ENCODE data around the gene PODXL2. TPM values are rescaled to one million over a fixed set of nuclear protein-coding genes. Genes with fewer than 3 reads are reported as not detected.
A peak's percentile ranks its signal among the peaks of the same experiment; 100 is the strongest.

The PODXL2 gene
- polyA plus RNA-seq, 1 donor (not counting 4 experiments of a cell fraction or from before 2014, with no cell fraction given): 1.6 TPM

DNA sequence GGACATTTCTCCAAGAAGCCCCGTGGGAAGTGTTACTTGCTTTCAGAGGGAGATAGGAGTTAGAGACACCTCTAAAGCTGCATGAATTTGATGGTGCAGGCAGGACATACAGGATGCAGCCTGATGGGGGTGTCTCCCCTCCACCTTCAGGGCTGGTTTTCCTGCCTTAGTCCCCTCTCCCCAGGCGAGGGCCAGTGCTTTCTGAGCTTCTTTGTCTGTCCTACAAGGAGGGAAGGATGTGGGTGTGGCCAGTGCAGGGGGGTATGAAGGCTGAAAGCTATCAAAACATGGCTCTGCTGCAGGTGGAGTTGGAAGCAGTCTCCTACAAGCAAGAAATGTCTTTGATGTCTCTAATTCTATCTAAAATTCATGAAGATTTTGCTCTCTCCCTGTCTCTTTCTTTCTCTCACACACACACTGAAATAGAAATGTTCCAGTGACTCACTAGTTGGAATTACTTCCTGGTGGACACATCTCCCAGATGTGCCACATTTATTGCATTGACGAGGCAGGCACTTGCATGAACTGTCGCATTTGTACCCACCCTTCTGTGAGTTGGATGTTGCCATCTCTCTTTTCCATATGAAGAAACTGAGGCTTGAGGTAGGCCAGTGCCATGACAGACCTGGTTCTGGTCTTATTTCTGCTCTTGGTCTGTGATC is 13.9 kb upstream of the PODXL2 start:
- Histone ChIP-seq H3K79me2 (ENCODE audit: control insufficient read depth, insufficient read depth, low read length) (no peaks in the 10 kb centered on the region), H2AFZ (ENCODE audit: control insufficient read depth, low read length) (no peak overlapping the region), H3K36me3 (ENCODE audit: control insufficient read depth in 2 of 2, extremely low read depth in 1 of 2, insufficient read depth in 2 of 2, low read length in 2 of 2) (peaks cover 2 to 29% of the 10 kb centered on the region in 2 experiments), H3K27ac (ENCODE audit: control insufficient read depth, insufficient read depth, low read length) (no peak overlapping the region), H3K27me3 (ENCODE audit: control insufficient read depth, extremely low read depth, insufficient read depth, low read length) (no peaks in the 10 kb centered on the region), H3K9me1 (ENCODE audit: control insufficient read depth, extremely low read depth, insufficient read depth, low read length) (no peaks in the 10 kb centered on the region), H4K20me1 (ENCODE audit: control insufficient read depth, extremely low read depth, insufficient read depth, low read length) (no peaks in the 10 kb centered on the region), H3K9ac (ENCODE audit: control insufficient read depth, extremely low read depth, insufficient read depth, low read length) (no peak overlapping the region), H3K4me2 (ENCODE audit: control insufficient read depth, extremely low read depth, insufficient read depth, low read depth, low read length) (no peak overlapping the region), H3K9me3 (ENCODE audit: control insufficient read depth, low read depth, low read length) (no peaks in the 10 kb centered on the region), H3K4me3 (ENCODE audit: control insufficient read depth in 2 of 3, extremely low read depth in 1 of 3, insufficient read depth in 2 of 3, low read depth in 1 of 3, low read length in 3 of 3) (no peak overlapping the region), H3K4me1 (ENCODE audit: control insufficient read depth, extremely low read depth, insufficient read depth, low read length) (no peaks in the 10 kb centered on the region)
- TF ChIP-seq EZH2 (IDR thresholded peaks at IDR 0.05; ENCODE audit: low read length): no peak
- no peak for TF ChIP-seq CTCF (optimal IDR thresholded peaks at IDR 0.05 in 1 of 3, IDR thresholded peaks at IDR 0.05 in 1 of 3, conservative IDR thresholded peaks at IDR 0.05 in 1 of 3; ENCODE audit: extremely low read depth in 1 of 3, insufficient read depth in 2 of 3, low read length in 3 of 3)
- dilution Hi-C loops (cut with MboI; ENCODE audit: extremely low pct_ligation_motif_present, low sequenced_read_pairs): no loop called here
- DNase-seq (ENCODE audit: low read depth, low spot score): no peak
- no peak for FAIRE-seq

DNA sequence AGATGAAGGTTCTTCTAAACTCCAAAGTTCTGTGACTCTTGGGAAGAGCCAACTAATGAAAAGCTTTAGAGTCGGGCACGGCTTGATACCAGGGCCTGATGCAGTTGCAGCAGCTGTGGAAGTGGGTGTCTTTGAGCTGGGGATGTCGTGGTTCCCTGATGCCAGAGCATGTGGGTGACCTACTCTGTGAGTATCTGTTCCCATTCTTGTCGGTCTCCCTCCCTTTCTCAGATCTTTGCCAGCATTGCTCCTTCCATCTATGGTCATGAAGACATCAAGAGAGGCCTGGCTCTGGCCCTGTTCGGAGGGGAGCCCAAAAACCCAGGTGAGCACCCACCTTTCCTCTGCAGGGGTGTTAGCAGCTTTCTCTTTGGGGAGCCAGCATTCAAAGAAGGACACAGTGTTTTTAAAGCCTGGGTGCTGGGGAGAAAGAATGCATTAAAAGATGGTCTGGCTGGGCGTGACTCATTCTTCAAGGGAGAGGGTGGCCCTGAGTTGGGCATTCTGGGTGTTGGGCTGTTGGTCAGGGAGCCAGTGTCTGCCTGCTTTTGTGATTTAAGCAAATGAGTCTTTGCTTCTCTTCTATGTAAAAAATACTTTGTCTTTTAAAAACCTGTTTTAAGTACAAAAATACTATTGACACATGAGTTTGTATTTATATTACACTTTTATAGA is 13.2 kb upstream of the PODXL2 start:
- Histone ChIP-seq H4K20me1 (ENCODE audit: control insufficient read depth, extremely low read depth, insufficient read depth, low read length) (no peaks in the 10 kb centered on the region), H3K36me3 (ENCODE audit: control insufficient read depth in 2 of 2, extremely low read depth in 1 of 2, insufficient read depth in 2 of 2, low read length in 2 of 2) (peaks cover 1 to 22% of the 10 kb centered on the region in 2 experiments), H3K79me2 (ENCODE audit: control insufficient read depth, insufficient read depth, low read length) (no peaks in the 10 kb centered on the region), H3K27me3 (ENCODE audit: control insufficient read depth, extremely low read depth, insufficient read depth, low read length) (no peaks in the 10 kb centered on the region), H3K27ac (ENCODE audit: control insufficient read depth, insufficient read depth, low read length) (no peak overlapping the region), H3K9me3 (ENCODE audit: control insufficient read depth, low read depth, low read length) (no peaks in the 10 kb centered on the region), H3K9ac (ENCODE audit: control insufficient read depth, extremely low read depth, insufficient read depth, low read length) (no peak overlapping the region), H3K9me1 (ENCODE audit: control insufficient read depth, extremely low read depth, insufficient read depth, low read length) (no peaks in the 10 kb centered on the region), H2AFZ (ENCODE audit: control insufficient read depth, low read length) (no peak overlapping the region), H3K4me2 (ENCODE audit: control insufficient read depth, extremely low read depth, insufficient read depth, low read depth, low read length) (no peak overlapping the region), H3K4me1 (ENCODE audit: control insufficient read depth, extremely low read depth, insufficient read depth, low read length) (no peaks in the 10 kb centered on the region), H3K4me3 (ENCODE audit: control insufficient read depth in 2 of 3, extremely low read depth in 1 of 3, insufficient read depth in 2 of 3, low read depth in 1 of 3, low read length in 3 of 3) (no peak overlapping the region)
- FAIRE-seq (peak; percentile 20), DNase-seq (ENCODE audit: low read depth, low spot score) (no peak)
- dilution Hi-C loops (cut with MboI; ENCODE audit: extremely low pct_ligation_motif_present, low sequenced_read_pairs): no loop called here
- TF ChIP-seq CTCF (optimal IDR thresholded peaks at IDR 0.05 in 1 of 3, IDR thresholded peaks at IDR 0.05 in 1 of 3, conservative IDR thresholded peaks at IDR 0.05 in 1 of 3; ENCODE audit: extremely low read depth in 1 of 3, insufficient read depth in 2 of 3, low read length in 3 of 3): no peak
- no peak for TF ChIP-seq EZH2 (IDR thresholded peaks at IDR 0.05; ENCODE audit: low read length)

Measured in keratinocyte (primary cell).